ENCODE results near the gene NOD1.
A peak's percentile ranks its signal among the peaks of the same experiment; 100 is the strongest.
"Not testable (repeated sequence)": the region's sequence is repeated elsewhere in the genome, so short reads cannot be mapped to it uniquely, and the experiment has no call there.

The NOD1 gene

GRCh38 chr7:30427296-30428070 lies 51.1 kb downstream of the NOD1 start:
- peak; percentile 24 for DNase-seq (ENCODE audit: low read depth, low spot score)
- H3K9ac ChIP-seq (ENCODE audit: insufficient read length), result no peak overlapping the region
- no peaks in the 10 kb centered on the region for H3K9me3 ChIP-seq (ENCODE audit: low read depth, low read length)
- H3K4me3 ChIP-seq, result no peak overlapping the region
- TF ChIP-seq FOXP2 (optimal IDR thresholded peaks at IDR 0.05; ENCODE audit: control extremely low read depth, extremely low read length, insufficient read depth) (no peak), POLR2AphosphoS5 (IDR thresholded peaks at IDR 0.05; ENCODE audit: borderline replicate concordance, low read depth, low read length) (peak; percentile 21; the same call in 1 of the 2 replicates)
- H3K27ac ChIP-seq, result peak overlapping the region; percentile 60
- no peaks in the 10 kb centered on the region for H3K36me3 ChIP-seq (ENCODE audit: insufficient read depth, low read length)

GRCh38 chr7:30424506-30424905 lies 54.1 kb downstream of the NOD1 start:
- no peak for TF ChIP-seq EZH2 (IDR thresholded peaks at IDR 0.05)
- TF ChIP-seq FOXP2 (optimal IDR thresholded peaks at IDR 0.05; ENCODE audit: control extremely low read depth, extremely low read length, insufficient read depth), result no peak
- no peak for TF ChIP-seq POLR2AphosphoS5 (IDR thresholded peaks at IDR 0.05; ENCODE audit: borderline replicate concordance, low read depth, low read length)
- no peak for DNase-seq (ENCODE audit: low read depth, low spot score)
- Histone ChIP-seq H3K4me3 (no peak overlapping the region), H3K36me3 (ENCODE audit: insufficient read depth, low read length) (no peaks in the 10 kb centered on the region), H3K9ac (ENCODE audit: insufficient read length) (no peak overlapping the region), H3K27ac (no peak overlapping the region), H3K9me3 (ENCODE audit: low read depth, low read length) (no peaks in the 10 kb centered on the region)

- TF ChIP-seq POLR2AphosphoS5 (IDR thresholded peaks at IDR 0.05; ENCODE audit: borderline replicate concordance, low read depth, low read length) (no peak), EZH2 (IDR thresholded peaks at IDR 0.05) (no peak), FOXP2 (optimal IDR thresholded peaks at IDR 0.05; ENCODE audit: control extremely low read depth, extremely low read length, insufficient read depth) (no peak)
- Histone ChIP-seq H3K36me3 (ENCODE audit: insufficient read depth, low read length) (no peaks in the 10 kb centered on the region), H3K9me3 (ENCODE audit: low read depth, low read length) (no peaks in the 10 kb centered on the region), H3K4me3 (no peak overlapping the region), H3K9ac (ENCODE audit: insufficient read length) (no peak overlapping the region), H3K27ac (no peak overlapping the region)
- no peak for DNase-seq (ENCODE audit: low read depth, low spot score)
Observed at GRCh38 chr7:30423788-30424505, 54.6 kb downstream of the NOD1 start.

- TF ChIP-seq POLR2AphosphoS5 (IDR thresholded peaks at IDR 0.05; ENCODE audit: borderline replicate concordance, low read depth, low read length) (no peak), EZH2 (IDR thresholded peaks at IDR 0.05) (no peak), FOXP2 (optimal IDR thresholded peaks at IDR 0.05; ENCODE audit: control extremely low read depth, extremely low read length, insufficient read depth) (no peak)
- Histone ChIP-seq H3K9ac (ENCODE audit: insufficient read length) (no peak overlapping the region), H3K4me3 (no peak overlapping the region), H3K36me3 (ENCODE audit: insufficient read depth, low read length) (no peaks in the 10 kb centered on the region), H3K9me3 (ENCODE audit: low read depth, low read length) (no peaks in the 10 kb centered on the region), H3K27ac (no peak overlapping the region)
- no peak for DNase-seq (ENCODE audit: low read depth, low spot score)
Observed at GRCh38 chr7:30422922-30423321, 55.7 kb downstream of the NOD1 start.

GRCh38 chr7:30421647-30422196 lies 56.9 kb downstream of the NOD1 start:
- TF ChIP-seq EZH2 (IDR thresholded peaks at IDR 0.05) (no peak), FOXP2 (optimal IDR thresholded peaks at IDR 0.05; ENCODE audit: control extremely low read depth, extremely low read length, insufficient read depth) (no peak), POLR2AphosphoS5 (IDR thresholded peaks at IDR 0.05; ENCODE audit: borderline replicate concordance, low read depth, low read length) (no peak)
- Histone ChIP-seq H3K36me3 (ENCODE audit: insufficient read depth, low read length) (no peaks in the 10 kb centered on the region), H3K9ac (ENCODE audit: insufficient read length) (no peak overlapping the region), H3K9me3 (ENCODE audit: low read depth, low read length) (no peaks in the 10 kb centered on the region), H3K27ac (no peak overlapping the region), H3K4me3 (no peak overlapping the region)
- no peak for DNase-seq (ENCODE audit: low read depth, low spot score)

- Histone ChIP-seq H3K36me3 (ENCODE audit: insufficient read depth, low read length) (no peaks in the 10 kb centered on the region), H3K4me3 (no peak overlapping the region), H3K9me3 (ENCODE audit: low read depth, low read length) (no peaks in the 10 kb centered on the region), H3K27ac (no peak overlapping the region), H3K9ac (ENCODE audit: insufficient read length) (no peak overlapping the region)
- DNase-seq (ENCODE audit: low read depth, low spot score), result no peak
- TF ChIP-seq POLR2AphosphoS5 (IDR thresholded peaks at IDR 0.05; ENCODE audit: borderline replicate concordance, low read depth, low read length) (no peak), FOXP2 (optimal IDR thresholded peaks at IDR 0.05; ENCODE audit: control extremely low read depth, extremely low read length, insufficient read depth) (no peak), EZH2 (IDR thresholded peaks at IDR 0.05) (no peak)
Observed at GRCh38 chr7:30420662-30421061, 57.9 kb downstream of the NOD1 start.

- not testable (repeated sequence) for H3K27ac ChIP-seq; H3K9me3 ChIP-seq (ENCODE audit: low read depth, low read length); H3K9ac ChIP-seq (ENCODE audit: insufficient read length); DNase-seq (ENCODE audit: low read depth, low spot score); H3K36me3 ChIP-seq (ENCODE audit: insufficient read depth, low read length); H3K4me3 ChIP-seq
Observed at GRCh38 chr7:30420080-30420479, 58.5 kb downstream of the NOD1 start.

GRCh38 chr7:30413864-30414263 lies 64.7 kb downstream of the NOD1 start:
- no peak overlapping the region for H3K27ac ChIP-seq
- no peaks in the 10 kb centered on the region for H3K36me3 ChIP-seq (ENCODE audit: insufficient read depth, low read length)
- H3K9me3 ChIP-seq (ENCODE audit: low read depth, low read length), result no peaks in the 10 kb centered on the region
- TF ChIP-seq POLR2AphosphoS5 (IDR thresholded peaks at IDR 0.05; ENCODE audit: borderline replicate concordance, low read depth, low read length), result no peak
- TF ChIP-seq FOXP2 (optimal IDR thresholded peaks at IDR 0.05; ENCODE audit: control extremely low read depth, extremely low read length, insufficient read depth), result no peak
- no peak for TF ChIP-seq EZH2 (IDR thresholded peaks at IDR 0.05)
- DNase-seq (ENCODE audit: low read depth, low spot score), result no peak
- no peak overlapping the region for H3K9ac ChIP-seq (ENCODE audit: insufficient read length)
- H3K4me3 ChIP-seq, result no peak overlapping the region

All from SK-N-MC (cell line).